ENCODE measurements around the gene PPIC. TPM values are rescaled to one million over a fixed set of nuclear protein-coding genes. Genes with fewer than 3 reads are reported as not detected.

The PPIC gene
- polyA plus RNA-seq, 3 donors = not detected

DNA sequence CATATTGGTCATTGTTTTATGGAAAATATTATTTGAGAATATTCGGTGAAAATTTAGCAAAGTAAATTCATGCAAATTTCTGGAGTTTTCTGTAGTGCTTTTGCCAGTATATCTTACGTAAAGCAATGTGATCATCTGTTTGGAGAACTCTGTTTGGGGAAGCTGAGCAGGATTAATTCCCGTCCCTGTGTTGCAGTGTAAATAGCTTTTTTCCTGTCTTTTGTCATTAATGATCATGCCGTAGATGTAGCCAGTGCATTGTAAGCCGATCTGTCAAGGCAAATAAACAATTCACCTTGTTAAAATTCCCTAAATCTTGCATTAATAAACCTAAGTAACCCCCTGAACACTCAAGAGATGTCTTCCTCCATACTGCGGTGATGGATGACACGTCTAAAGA, 39.2 kb downstream of the PPIC start:
- WGBS (ENCODE audit: insufficient coverage) = 92% methylated on average over 3 of the region's 7 CpGs
- no peak overlapping the region for H3K27ac Mint-ChIP-seq

DNA sequence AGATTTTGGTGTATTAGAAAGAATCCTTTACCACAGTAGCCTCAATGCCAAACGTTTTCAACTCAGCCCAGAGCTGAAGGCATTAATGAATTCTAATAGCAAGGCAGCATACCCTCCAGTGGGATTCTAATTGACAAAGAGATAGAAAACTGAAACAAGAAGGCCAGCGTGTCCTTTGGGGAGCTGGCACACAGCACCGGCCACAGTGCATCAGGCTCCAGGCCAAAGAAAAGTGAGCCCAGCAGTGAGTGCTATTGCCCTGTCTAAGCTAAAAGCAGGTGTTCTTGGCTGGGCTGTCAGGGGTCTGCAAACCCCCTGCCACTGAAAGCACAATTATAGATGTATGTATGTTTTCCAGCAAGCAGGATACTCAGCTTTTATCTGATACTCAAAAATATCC, 40.4 kb downstream of the PPIC start:
- H3K9ac ChIP-seq (ENCODE audit: insufficient read depth, low read length, poor library complexity, severe bottlenecking) = no peak overlapping the region
- no peak overlapping the region for H3K4me3 ChIP-seq (replicated peaks in 1 of 3; ENCODE audit: low read depth in 2 of 3, low read length in 3 of 3)
- H3K27ac ChIP-seq (ENCODE audit: low read depth in 1 of 2, low read length in 2 of 2) = no peak overlapping the region
- H2AFZ ChIP-seq (ENCODE audit: insufficient read depth, low read depth, low read length, poor library complexity, severe bottlenecking) = no peak overlapping the region
- DNase-seq = no peak
- intact Hi-C loops (cut with micrococcal nuclease) = no loop called here
- peaks cover 2% of the 10 kb centered on the region for H3K4me1 Mint-ChIP-seq
- no peaks in the 10 kb centered on the region for H3K27me3 Mint-ChIP-seq (ENCODE audit: low read depth in 3 of 3)
- no peak overlapping the region for H3K27ac Mint-ChIP-seq
- H3K4me3 Mint-ChIP-seq = no peak overlapping the region
- H3K4me2 ChIP-seq (replicated peaks; ENCODE audit: extremely low read depth, low read length, poor library complexity, severe bottlenecking) = no peak overlapping the region
- H3K36me3 Mint-ChIP-seq = no peaks in the 10 kb centered on the region
- no peaks in the 10 kb centered on the region for H4K20me1 ChIP-seq (ENCODE audit: insufficient read depth, low read length)
- no peaks in the 10 kb centered on the region for H3K27me3 ChIP-seq (ENCODE audit: control insufficient read depth in 2 of 2, insufficient read depth in 2 of 2, low read length in 2 of 2)
- no peaks in the 10 kb centered on the region for H3K79me2 ChIP-seq (ENCODE audit: insufficient read depth, low read length)
- no peaks in the 10 kb centered on the region for H3K4me1 ChIP-seq (ENCODE audit: control insufficient read depth in 1 of 2, insufficient read depth in 2 of 2, low read length in 2 of 2)
- 96% methylated on average over 2 of the region's 3 CpGs for WGBS (ENCODE audit: insufficient coverage)
- H3K9me3 Mint-ChIP-seq = peaks cover 0 to 2% (median 0%) of the 10 kb centered on the region in 7 donors
- H3K36me3 ChIP-seq (replicated peaks in 1 of 2; ENCODE audit: control insufficient read depth in 1 of 2, insufficient read depth in 2 of 2, low read length in 2 of 2) = no peaks in the 10 kb centered on the region
- H3K9me3 ChIP-seq (replicated peaks in 1 of 2; ENCODE audit: control insufficient read depth in 1 of 2, insufficient read depth in 1 of 2, low read length in 2 of 2) = no peaks in the 10 kb centered on the region
- TF ChIP-seq, protein P1, sequence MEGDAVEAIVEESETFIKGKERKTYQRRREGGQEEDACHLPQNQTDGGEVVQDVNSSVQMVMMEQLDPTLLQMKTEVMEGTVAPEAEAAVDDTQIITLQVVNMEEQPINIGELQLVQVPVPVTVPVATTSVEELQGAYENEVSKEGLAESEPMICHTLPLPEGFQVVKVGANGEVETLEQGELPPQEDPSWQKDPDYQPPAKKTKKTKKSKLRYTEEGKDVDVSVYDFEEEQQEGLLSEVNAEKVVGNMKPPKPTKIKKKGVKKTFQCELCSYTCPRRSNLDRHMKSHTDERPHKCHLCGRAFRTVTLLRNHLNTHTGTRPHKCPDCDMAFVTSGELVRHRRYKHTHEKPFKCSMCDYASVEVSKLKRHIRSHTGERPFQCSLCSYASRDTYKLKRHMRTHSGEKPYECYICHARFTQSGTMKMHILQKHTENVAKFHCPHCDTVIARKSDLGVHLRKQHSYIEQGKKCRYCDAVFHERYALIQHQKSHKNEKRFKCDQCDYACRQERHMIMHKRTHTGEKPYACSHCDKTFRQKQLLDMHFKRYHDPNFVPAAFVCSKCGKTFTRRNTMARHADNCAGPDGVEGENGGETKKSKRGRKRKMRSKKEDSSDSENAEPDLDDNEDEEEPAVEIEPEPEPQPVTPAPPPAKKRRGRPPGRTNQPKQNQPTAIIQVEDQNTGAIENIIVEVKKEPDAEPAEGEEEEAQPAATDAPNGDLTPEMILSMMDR (IDR thresholded peaks at IDR 0.05) = no peak

More for the DNA sequence above, 39.2 kb downstream of the PPIC start:
- intact Hi-C loops (cut with micrococcal nuclease) = no loop called here
- Histone ChIP-seq H3K4me2 (replicated peaks; ENCODE audit: extremely low read depth, low read length, poor library complexity, severe bottlenecking) (no peak overlapping the region), H3K9me3 (replicated peaks in 1 of 2; ENCODE audit: control insufficient read depth in 1 of 2, insufficient read depth in 1 of 2, low read length in 2 of 2) (no peaks in the 10 kb centered on the region), H3K4me3 (replicated peaks in 1 of 3; ENCODE audit: low read depth in 2 of 3, low read length in 3 of 3) (no peak overlapping the region), H3K36me3 (replicated peaks in 1 of 2; ENCODE audit: control insufficient read depth in 1 of 2, insufficient read depth in 2 of 2, low read length in 2 of 2) (no peaks in the 10 kb centered on the region), H3K4me1 (ENCODE audit: control insufficient read depth in 1 of 2, insufficient read depth in 2 of 2, low read length in 2 of 2) (no peaks in the 10 kb centered on the region), H4K20me1 (ENCODE audit: insufficient read depth, low read length) (no peaks in the 10 kb centered on the region), H3K79me2 (ENCODE audit: insufficient read depth, low read length) (no peaks in the 10 kb centered on the region), H2AFZ (ENCODE audit: insufficient read depth, low read depth, low read length, poor library complexity, severe bottlenecking) (no peak overlapping the region), H3K27me3 (ENCODE audit: control insufficient read depth in 2 of 2, insufficient read depth in 2 of 2, low read length in 2 of 2) (no peaks in the 10 kb centered on the region), H3K9ac (ENCODE audit: insufficient read depth, low read length, poor library complexity, severe bottlenecking) (no peak overlapping the region), H3K27ac (ENCODE audit: low read depth in 1 of 2, low read length in 2 of 2) (no peak overlapping the region)
- H3K27me3 Mint-ChIP-seq (ENCODE audit: low read depth in 3 of 3) = no peaks in the 10 kb centered on the region
- H3K4me1 Mint-ChIP-seq = peaks cover 2% of the 10 kb centered on the region
- TF ChIP-seq, protein P1 (IDR thresholded peaks at IDR 0.05) = no peak
- H3K36me3 Mint-ChIP-seq = no peaks in the 10 kb centered on the region
- H3K9me3 Mint-ChIP-seq = no peaks in the 10 kb centered on the region
- no peak for DNase-seq
- no peak overlapping the region for H3K4me3 Mint-ChIP-seq

All from CD14-positive monocyte (primary cell).